ENCODE measurements around the gene CROT. TPM values are rescaled to one million over a fixed set of nuclear protein-coding genes. Genes with fewer than 3 reads are reported as not detected.

The CROT gene
- total RNA-seq, 1 experiment from 2014 or later: 4.0 TPM

DNA sequence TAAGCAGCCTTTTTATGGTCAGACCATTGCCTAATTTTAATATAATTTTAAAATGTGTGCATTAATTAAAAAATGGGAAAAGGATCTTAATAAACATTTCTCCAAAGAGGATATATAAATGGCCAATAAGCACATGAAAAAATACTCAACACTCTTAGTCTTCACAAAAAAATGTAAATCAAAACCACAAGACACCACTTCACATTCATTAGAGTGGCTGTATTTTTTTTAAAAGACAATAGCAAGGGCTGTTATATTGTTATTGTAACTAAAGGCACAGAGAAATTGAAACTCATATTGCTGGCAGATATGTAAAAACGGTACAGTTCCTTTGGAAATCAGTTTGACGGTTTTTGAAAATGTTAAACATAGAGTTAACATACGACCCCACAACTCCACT is 3.2 kb upstream of the CROT start:
- POLR2A ChIA-PET: no interaction called here
- peaks cover 12% of the 10 kb centered on the region for H3K27me3 Mint-ChIP-seq (ENCODE audit: low read depth)
- no peak for DNase-seq (ENCODE audit: low spot score)

DNA sequence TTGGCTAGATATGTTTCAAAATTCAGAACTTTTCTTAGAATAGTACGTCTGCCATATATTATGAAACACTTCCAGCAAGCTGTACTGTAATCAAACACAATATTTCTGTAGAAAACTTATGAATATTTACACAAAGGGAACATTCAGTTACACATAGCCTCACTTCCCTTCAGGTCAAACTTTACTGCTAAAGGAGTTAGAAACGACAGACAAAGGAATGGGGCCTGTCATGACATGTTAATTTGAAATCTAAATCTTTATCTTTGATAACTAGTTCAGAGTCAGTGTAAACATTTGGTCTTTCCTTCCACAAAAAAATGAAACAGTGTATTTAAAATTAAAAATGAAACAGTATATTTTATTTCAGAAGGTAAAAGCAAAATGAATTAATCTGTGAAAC is 1.0 kb upstream of the CROT start:
- H3K27ac Mint-ChIP-seq: peak overlapping the region; percentile 62; the same call in 1 of the 2 replicates
- ChIA-PET POLR2A (no interaction called here), CTCF (no interaction called here)
- peaks cover 12% of the 10 kb centered on the region for H3K27me3 Mint-ChIP-seq (ENCODE audit: low read depth)
- peaks cover 5% of the 10 kb centered on the region; the same call in 1 of the 2 replicates for H3K9me3 Mint-ChIP-seq
- H3K4me1 Mint-ChIP-seq: peaks cover 37% of the 10 kb centered on the region
- ATAC-seq: no peak
- TF ChIP-seq MYBL2 (CRISPR knock-in tag; IDR thresholded peaks at IDR 0.05) (no peak), ZNF317 (CRISPR knock-in tag; IDR thresholded peaks at IDR 0.05; ENCODE audit: borderline replicate concordance, low read depth) (no peak), GRHL2 (CRISPR knock-in tag; IDR thresholded peaks at IDR 0.05; ENCODE audit: insufficient replicate concordance, severe bottlenecking) (no peak), IRF2 (CRISPR knock-in tag; IDR thresholded peaks at IDR 0.05; ENCODE audit: borderline replicate concordance, low read depth) (no peak), NR3C1 (CRISPR knock-in tag; conservative IDR thresholded peaks at IDR 0.05; ENCODE audit: low read depth) (no peak), NR2C2 (CRISPR knock-in tag; IDR thresholded peaks at IDR 0.05) (no peak), OVOL2 (CRISPR knock-in tag; IDR thresholded peaks at IDR 0.05; ENCODE audit: borderline replicate concordance) (no peak), NR1H2 (CRISPR knock-in tag; IDR thresholded peaks at IDR 0.05) (no peak), FOXP1 (CRISPR knock-in tag; IDR thresholded peaks at IDR 0.05; ENCODE audit: borderline replicate concordance) (no peak), SOX15 (CRISPR knock-in tag; IDR thresholded peaks at IDR 0.05) (no peak), KAT7 (CRISPR knock-in tag; IDR thresholded peaks at IDR 0.05; ENCODE audit: borderline replicate concordance) (no peak), ZNF121 (CRISPR knock-in tag; IDR thresholded peaks at IDR 0.05) (no peak), ZNF138 (CRISPR knock-in tag; conservative IDR thresholded peaks at IDR 0.05) (no peak), ATF1 (CRISPR knock-in tag; IDR thresholded peaks at IDR 0.05) (no peak), SMAD3 (CRISPR knock-in tag; IDR thresholded peaks at IDR 0.05; ENCODE audit: borderline replicate concordance) (no peak)
- TF ChIP-seq, protein P1, sequence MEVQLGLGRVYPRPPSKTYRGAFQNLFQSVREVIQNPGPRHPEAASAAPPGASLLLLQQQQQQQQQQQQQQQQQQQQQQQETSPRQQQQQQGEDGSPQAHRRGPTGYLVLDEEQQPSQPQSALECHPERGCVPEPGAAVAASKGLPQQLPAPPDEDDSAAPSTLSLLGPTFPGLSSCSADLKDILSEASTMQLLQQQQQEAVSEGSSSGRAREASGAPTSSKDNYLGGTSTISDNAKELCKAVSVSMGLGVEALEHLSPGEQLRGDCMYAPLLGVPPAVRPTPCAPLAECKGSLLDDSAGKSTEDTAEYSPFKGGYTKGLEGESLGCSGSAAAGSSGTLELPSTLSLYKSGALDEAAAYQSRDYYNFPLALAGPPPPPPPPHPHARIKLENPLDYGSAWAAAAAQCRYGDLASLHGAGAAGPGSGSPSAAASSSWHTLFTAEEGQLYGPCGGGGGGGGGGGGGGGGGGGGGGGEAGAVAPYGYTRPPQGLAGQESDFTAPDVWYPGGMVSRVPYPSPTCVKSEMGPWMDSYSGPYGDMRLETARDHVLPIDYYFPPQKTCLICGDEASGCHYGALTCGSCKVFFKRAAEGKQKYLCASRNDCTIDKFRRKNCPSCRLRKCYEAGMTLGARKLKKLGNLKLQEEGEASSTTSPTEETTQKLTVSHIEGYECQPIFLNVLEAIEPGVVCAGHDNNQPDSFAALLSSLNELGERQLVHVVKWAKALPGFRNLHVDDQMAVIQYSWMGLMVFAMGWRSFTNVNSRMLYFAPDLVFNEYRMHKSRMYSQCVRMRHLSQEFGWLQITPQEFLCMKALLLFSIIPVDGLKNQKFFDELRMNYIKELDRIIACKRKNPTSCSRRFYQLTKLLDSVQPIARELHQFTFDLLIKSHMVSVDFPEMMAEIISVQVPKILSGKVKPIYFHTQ (CRISPR knock-in tag; IDR thresholded peaks at IDR 0.05): no peak
- TF ChIP-seq, protein P2, sequence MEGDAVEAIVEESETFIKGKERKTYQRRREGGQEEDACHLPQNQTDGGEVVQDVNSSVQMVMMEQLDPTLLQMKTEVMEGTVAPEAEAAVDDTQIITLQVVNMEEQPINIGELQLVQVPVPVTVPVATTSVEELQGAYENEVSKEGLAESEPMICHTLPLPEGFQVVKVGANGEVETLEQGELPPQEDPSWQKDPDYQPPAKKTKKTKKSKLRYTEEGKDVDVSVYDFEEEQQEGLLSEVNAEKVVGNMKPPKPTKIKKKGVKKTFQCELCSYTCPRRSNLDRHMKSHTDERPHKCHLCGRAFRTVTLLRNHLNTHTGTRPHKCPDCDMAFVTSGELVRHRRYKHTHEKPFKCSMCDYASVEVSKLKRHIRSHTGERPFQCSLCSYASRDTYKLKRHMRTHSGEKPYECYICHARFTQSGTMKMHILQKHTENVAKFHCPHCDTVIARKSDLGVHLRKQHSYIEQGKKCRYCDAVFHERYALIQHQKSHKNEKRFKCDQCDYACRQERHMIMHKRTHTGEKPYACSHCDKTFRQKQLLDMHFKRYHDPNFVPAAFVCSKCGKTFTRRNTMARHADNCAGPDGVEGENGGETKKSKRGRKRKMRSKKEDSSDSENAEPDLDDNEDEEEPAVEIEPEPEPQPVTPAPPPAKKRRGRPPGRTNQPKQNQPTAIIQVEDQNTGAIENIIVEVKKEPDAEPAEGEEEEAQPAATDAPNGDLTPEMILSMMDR (IDR thresholded peaks at IDR 0.05): no peak
- TF ChIP-seq, protein P3, sequence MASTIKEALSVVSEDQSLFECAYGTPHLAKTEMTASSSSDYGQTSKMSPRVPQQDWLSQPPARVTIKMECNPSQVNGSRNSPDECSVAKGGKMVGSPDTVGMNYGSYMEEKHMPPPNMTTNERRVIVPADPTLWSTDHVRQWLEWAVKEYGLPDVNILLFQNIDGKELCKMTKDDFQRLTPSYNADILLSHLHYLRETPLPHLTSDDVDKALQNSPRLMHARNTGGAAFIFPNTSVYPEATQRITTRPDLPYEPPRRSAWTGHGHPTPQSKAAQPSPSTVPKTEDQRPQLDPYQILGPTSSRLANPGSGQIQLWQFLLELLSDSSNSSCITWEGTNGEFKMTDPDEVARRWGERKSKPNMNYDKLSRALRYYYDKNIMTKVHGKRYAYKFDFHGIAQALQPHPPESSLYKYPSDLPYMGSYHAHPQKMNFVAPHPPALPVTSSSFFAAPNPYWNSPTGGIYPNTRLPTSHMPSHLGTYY (CRISPR knock-in tag; IDR thresholded peaks at IDR 0.05): no peak
- TF ChIP-seq, protein P4, sequence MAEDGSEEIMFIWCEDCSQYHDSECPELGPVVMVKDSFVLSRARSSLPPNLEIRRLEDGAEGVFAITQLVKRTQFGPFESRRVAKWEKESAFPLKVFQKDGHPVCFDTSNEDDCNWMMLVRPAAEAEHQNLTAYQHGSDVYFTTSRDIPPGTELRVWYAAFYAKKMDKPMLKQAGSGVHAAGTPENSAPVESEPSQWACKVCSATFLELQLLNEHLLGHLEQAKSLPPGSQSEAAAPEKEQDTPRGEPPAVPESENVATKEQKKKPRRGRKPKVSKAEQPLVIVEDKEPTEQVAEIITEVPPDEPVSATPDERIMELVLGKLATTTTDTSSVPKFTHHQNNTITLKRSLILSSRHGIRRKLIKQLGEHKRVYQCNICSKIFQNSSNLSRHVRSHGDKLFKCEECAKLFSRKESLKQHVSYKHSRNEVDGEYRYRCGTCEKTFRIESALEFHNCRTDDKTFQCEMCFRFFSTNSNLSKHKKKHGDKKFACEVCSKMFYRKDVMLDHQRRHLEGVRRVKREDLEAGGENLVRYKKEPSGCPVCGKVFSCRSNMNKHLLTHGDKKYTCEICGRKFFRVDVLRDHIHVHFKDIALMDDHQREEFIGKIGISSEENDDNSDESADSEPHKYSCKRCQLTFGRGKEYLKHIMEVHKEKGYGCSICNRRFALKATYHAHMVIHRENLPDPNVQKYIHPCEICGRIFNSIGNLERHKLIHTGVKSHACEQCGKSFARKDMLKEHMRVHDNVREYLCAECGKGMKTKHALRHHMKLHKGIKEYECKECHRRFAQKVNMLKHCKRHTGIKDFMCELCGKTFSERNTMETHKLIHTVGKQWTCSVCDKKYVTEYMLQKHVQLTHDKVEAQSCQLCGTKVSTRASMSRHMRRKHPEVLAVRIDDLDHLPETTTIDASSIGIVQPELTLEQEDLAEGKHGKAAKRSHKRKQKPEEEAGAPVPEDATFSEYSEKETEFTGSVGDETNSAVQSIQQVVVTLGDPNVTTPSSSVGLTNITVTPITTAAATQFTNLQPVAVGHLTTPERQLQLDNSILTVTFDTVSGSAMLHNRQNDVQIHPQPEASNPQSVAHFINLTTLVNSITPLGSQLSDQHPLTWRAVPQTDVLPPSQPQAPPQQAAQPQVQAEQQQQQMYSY (CRISPR knock-in tag; IDR thresholded peaks at IDR 0.05): no peak
- H3K4me3 Mint-ChIP-seq: peak overlapping the region; percentile 97
- DNase-seq (ENCODE audit: low spot score): no peak
- peaks cover 18% of the 10 kb centered on the region for H3K36me3 Mint-ChIP-seq

More for the DNA sequence above, 3.2 kb upstream of the CROT start:
- no peak overlapping the region for H3K4me3 Mint-ChIP-seq
- H3K27ac Mint-ChIP-seq: no peak overlapping the region
- no peak for ATAC-seq
- H3K36me3 Mint-ChIP-seq: peaks cover 7% of the 10 kb centered on the region
- TF ChIP-seq, protein P5, sequence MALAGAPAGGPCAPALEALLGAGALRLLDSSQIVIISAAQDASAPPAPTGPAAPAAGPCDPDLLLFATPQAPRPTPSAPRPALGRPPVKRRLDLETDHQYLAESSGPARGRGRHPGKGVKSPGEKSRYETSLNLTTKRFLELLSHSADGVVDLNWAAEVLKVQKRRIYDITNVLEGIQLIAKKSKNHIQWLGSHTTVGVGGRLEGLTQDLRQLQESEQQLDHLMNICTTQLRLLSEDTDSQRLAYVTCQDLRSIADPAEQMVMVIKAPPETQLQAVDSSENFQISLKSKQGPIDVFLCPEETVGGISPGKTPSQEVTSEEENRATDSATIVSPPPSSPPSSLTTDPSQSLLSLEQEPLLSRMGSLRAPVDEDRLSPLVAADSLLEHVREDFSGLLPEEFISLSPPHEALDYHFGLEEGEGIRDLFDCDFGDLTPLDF (CRISPR knock-in tag; IDR thresholded peaks at IDR 0.05): no peak
- TF ChIP-seq SP1 (CRISPR knock-in tag; conservative IDR thresholded peaks at IDR 0.05): no peak
- TF ChIP-seq SMAD4 (CRISPR knock-in tag; IDR thresholded peaks at IDR 0.05): no peak
- no peak for TF ChIP-seq RORB (CRISPR knock-in tag; IDR thresholded peaks at IDR 0.05)
- no peak for TF ChIP-seq ZNF423 (CRISPR knock-in tag; IDR thresholded peaks at IDR 0.05)
- CTCF ChIA-PET: no interaction called here
- H3K4me1 Mint-ChIP-seq: peaks cover 37% of the 10 kb centered on the region
- no peaks in the 10 kb centered on the region for H3K9me3 Mint-ChIP-seq

Measured in WTC11 (cell line).